Subcutaneous abdominal adipose tissue (tissue), 5 donors: ENCODE results near the gene FAM120A.

Source experiments
- H3K27ac ChIP-seq: one replicate; pipeline ENCODE4 v1.7.0; 2013; ENCODE audit warnings: low read depth, mild to moderate bottlenecking, inconsistent platforms, low read length, moderate library complexity
- H3K27me3 ChIP-seq, 5 donors: one replicate each; pipeline ENCODE4 v1.7.0; 2013; ENCODE audit warnings: low read length in 5 of 5, inconsistent platforms in 1 of 5; ENCODE audit not compliant: control insufficient read depth in 5 of 5, insufficient read depth in 4 of 5
- H3K36me3 ChIP-seq, 5 donors: one replicate each; pipeline ENCODE4 v1.7.0; 2013; ENCODE audit warnings: low read length in 5 of 5; ENCODE audit not compliant: control insufficient read depth in 5 of 5, insufficient read depth in 5 of 5
- H3K4me1 ChIP-seq, 5 donors: one replicate each; pipeline ENCODE4 v1.7.0; 2013; ENCODE audit warnings: low read length in 5 of 5, mild to moderate bottlenecking in 3 of 5, moderate library complexity in 1 of 5; ENCODE audit not compliant: control insufficient read depth in 5 of 5, insufficient read depth in 5 of 5
- H3K4me3 ChIP-seq, 5 donors: one replicate each; pipeline ENCODE4 v1.7.0; 2013; ENCODE audit warnings: low read length in 5 of 5, low read depth in 1 of 5
- H3K9ac ChIP-seq, 5 donors: one replicate each; pipeline ENCODE4 v1.7.0; 2013; ENCODE audit warnings: low read length in 5 of 5, mild to moderate bottlenecking in 4 of 5, moderate library complexity in 3 of 5
- H3K9me3 ChIP-seq, 5 donors: one replicate each; pipeline ENCODE4 v1.7.0; 2013; ENCODE audit warnings: low read length in 5 of 5; ENCODE audit not compliant: control insufficient read depth in 5 of 5
- donor health status: healthy.
- donor health status: healthy.
- donor health status: healthy.
- donor health status: healthy.
- donor health status: healthy.

Gene FAM120A

DNA sequence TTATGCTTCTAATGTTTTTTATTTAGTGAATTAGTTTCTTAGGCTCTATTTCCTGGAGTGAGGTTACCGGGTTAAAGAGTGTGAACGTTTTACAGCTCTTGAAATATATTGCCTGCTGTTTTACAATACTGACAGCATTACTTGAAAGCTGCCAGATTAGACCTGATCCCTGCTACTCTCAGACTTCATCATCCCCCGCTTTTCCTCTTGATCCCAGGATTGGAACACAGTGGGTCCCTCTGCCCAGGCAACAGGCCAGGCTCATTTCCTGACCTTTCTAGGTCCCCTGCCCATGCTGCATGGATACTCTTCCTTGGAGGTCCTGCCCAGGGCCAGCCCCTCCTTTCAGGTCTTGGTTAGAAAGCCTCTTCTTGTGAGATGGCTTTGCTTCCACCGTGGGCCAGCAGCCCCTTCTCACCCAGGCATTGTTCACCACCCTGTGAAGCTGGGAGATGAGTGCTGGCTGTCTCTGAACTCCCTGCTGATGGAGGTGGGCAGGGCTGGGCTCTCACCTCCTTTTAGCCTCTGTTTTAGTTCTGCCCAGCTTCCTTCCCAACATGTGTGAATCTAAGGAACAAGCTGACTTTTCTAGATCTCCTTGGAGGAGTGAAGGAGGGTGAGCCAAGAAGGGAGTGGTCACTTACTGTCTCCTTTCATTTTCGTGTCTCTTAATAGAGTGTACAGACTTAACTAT, 17.4 kb downstream of the FAM120A start:
- peaks cover 0 to 3% (median 2%) of the 10 kb centered on the region in 5 donors for H3K36me3 ChIP-seq
- H3K9ac ChIP-seq = peak overlapping the region in 4 of 5 donors; percentile 46 to 76 (median 52)
- H3K4me3 ChIP-seq = peak overlapping the region in 3 of 5 donors; percentile 19 to 56 (median 49)
- H3K9me3 ChIP-seq = no peaks in the 10 kb centered on the region
- H3K4me1 ChIP-seq = peaks cover 6 to 55% (median 42%) of the 10 kb centered on the region in 5 donors
- peak overlapping the region; percentile 74 for H3K27ac ChIP-seq
- H3K27me3 ChIP-seq = no peaks in the 10 kb centered on the region

DNA sequence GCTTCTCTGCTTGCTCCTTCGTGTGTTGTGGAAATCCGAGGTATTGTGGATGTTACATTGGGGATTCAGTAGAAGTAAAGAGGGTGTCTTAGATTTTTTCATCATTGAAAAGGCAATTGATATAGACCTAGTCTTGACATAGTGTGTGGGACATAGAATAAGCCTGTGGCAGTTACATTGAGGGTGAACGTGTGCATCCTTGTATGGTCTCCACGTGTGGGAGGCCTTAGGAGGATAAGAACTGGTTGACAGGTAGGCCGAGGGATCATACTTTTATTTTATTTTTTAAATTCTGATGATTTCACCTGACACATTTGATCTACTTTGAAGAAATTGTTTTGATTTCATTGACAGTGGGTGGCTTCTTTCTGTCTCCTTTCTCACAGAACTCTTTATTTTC, 18.9 kb downstream of the FAM120A start:
- H3K9me3 ChIP-seq = no peaks in the 10 kb centered on the region
- H3K27me3 ChIP-seq = no peaks in the 10 kb centered on the region
- H3K36me3 ChIP-seq = peaks cover 0 to 5% (median 3%) of the 10 kb centered on the region in 5 donors
- peaks cover 6 to 55% (median 39%) of the 10 kb centered on the region in 5 donors for H3K4me1 ChIP-seq
- no peak overlapping the region for H3K4me3 ChIP-seq
- H3K9ac ChIP-seq = no peak overlapping the region
- peak overlapping the region; percentile 74 for H3K27ac ChIP-seq

DNA sequence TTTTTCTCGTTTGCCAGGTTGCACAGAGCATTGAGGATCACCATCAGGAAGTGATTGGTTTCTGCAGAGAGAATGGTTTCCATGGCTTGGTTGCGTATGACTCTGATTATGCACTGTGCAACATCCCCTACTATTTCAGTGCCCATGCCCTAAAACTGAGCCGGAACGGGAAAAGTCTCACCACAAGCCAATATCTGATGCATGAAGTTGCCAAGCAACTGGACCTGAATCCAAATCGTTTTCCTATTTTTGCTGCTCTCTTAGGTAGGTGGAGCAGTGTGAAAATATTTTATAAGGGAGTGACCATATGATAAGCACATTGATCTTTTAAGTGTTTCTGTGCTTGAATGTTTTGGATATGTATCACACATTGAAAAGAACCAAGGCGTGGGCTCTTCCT, 19.6 kb downstream of the FAM120A start:
- H3K36me3 ChIP-seq = peaks cover 0 to 5% (median 3%) of the 10 kb centered on the region in 5 donors
- H3K4me3 ChIP-seq = no peak overlapping the region
- no peak overlapping the region for H3K27ac ChIP-seq
- no peaks in the 10 kb centered on the region for H3K27me3 ChIP-seq
- no peak overlapping the region for H3K9ac ChIP-seq
- no peaks in the 10 kb centered on the region for H3K9me3 ChIP-seq
- H3K4me1 ChIP-seq = peaks cover 6 to 50% (median 32%) of the 10 kb centered on the region in 5 donors

DNA sequence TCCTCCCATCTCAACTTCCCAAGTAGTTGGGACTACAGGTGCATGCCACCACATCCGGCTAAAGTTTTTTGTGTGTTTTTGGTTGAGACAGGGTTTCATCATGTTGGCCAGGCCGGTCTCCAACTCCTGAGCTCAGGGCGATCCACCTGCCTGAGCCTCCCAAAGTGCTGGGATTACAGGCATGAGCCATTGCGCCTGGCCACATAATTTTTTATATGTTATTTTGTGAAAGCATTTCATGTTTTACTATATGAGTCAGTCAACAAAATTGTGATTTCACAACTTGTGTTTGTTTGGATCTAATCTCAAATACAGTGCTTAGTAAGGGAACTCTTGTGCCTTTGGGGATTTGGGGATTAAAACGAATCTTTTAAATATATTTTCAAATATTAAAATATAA, 21.9 kb downstream of the FAM120A start:
- no peak overlapping the region for H3K9ac ChIP-seq
- no peaks in the 10 kb centered on the region for H3K27me3 ChIP-seq
- H3K36me3 ChIP-seq = peaks cover 2 to 14% (median 5%) of the 10 kb centered on the region in 5 donors
- H3K27ac ChIP-seq = no peak overlapping the region
- no peak overlapping the region for H3K4me3 ChIP-seq
- no peaks in the 10 kb centered on the region for H3K9me3 ChIP-seq
- peaks cover 6 to 30% (median 16%) of the 10 kb centered on the region in 5 donors for H3K4me1 ChIP-seq

DNA sequence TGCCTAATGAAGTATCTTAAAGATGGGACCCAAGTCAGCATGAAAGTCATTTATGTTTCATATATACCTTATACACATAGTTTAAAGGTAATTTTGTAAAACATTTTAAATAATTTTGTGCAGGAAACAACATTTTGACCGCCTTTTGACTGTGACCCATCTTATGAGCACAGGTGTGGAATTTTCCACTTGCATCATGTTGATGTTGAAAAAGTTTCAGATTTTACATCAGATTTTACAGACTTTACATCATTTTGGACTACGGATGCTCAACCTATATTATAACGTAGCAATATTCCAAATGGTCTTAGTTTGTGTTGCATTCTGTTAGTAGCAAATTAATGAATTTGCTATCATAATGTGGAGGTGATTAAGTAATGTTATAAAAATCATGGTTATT, 23.6 kb downstream of the FAM120A start:
- no peak overlapping the region for H3K4me3 ChIP-seq
- no peaks in the 10 kb centered on the region for H3K27me3 ChIP-seq
- no peak overlapping the region for H3K27ac ChIP-seq
- H3K36me3 ChIP-seq = peaks cover 2 to 14% (median 5%) of the 10 kb centered on the region in 5 donors
- H3K9me3 ChIP-seq = no peaks in the 10 kb centered on the region
- no peak overlapping the region for H3K9ac ChIP-seq
- peaks cover 0 to 20% (median 9%) of the 10 kb centered on the region in 5 donors for H3K4me1 ChIP-seq

DNA sequence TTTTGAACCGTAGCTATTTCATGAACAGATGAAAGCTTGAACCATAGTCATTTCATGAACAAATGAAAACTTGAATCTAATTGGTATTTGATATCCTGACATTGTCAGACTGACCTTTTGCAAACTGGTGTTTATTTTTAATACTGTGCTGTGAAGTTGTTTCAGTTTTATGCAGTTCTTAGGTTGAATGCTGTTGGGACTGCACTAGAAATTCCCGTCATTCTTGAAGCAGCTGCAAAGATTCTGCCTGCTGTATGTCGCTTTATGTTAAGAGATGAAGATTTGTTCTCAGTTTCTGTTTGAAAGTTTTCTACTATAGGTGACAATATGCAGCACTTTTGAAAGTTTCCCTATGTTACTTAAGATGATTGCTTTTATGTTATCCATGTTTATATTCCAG, 24.4 kb downstream of the FAM120A start:
- H3K4me1 ChIP-seq = peaks cover 0 to 22% (median 12%) of the 10 kb centered on the region in 5 donors
- H3K36me3 ChIP-seq = peaks cover 2 to 14% (median 5%) of the 10 kb centered on the region in 5 donors
- no peaks in the 10 kb centered on the region for H3K9me3 ChIP-seq
- no peak overlapping the region for H3K27ac ChIP-seq
- no peaks in the 10 kb centered on the region for H3K27me3 ChIP-seq
- no peak overlapping the region for H3K4me3 ChIP-seq
- H3K9ac ChIP-seq = no peak overlapping the region

DNA sequence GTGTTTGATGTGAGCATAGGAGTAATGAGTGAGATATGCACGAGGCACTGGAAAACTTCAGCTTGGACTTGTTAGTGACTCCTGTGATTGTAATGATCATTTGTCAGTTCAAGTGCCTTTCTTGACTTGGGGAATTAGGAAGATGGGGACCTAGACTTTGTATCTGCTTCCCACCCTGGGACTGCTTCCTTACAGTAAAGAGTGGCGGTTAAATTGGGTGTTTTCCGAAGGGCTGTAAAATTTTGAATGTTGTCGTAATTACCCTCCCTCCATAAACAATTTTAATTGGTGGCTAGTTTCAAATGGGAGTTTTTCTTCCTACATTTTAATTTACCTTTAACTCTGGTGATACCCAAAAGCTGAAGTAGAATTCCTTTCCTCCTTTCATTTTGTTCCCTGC, 25.4 kb downstream of the FAM120A start:
- no peaks in the 10 kb centered on the region for H3K9me3 ChIP-seq
- H3K4me1 ChIP-seq = peaks cover 0 to 18% (median 9%) of the 10 kb centered on the region in 5 donors
- H3K27ac ChIP-seq = no peak overlapping the region
- H3K4me3 ChIP-seq = no peak overlapping the region
- no peak overlapping the region for H3K9ac ChIP-seq
- H3K36me3 ChIP-seq = peaks cover 2 to 14% (median 5%) of the 10 kb centered on the region in 5 donors
- no peaks in the 10 kb centered on the region for H3K27me3 ChIP-seq

DNA sequence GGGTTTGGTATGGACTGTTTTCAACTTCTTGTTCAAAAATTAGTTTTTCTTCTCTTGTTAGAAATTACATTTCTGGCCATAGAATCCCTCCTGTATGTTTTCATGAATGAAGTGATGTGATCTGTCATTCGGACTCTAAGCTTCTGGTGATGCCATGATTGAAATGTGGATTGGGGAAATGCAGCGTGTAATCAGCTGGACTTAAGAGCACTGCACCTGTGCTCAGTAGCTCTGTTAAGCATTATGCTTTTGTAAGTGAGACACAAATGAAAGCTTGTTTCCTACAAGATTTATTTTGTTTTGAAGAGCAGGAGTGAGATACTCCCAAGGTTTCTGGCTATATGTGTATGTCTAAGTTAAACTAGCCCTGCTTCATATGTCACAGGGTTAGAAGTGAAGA, 25.9 kb downstream of the FAM120A start:
- Histone ChIP-seq H3K27me3 (no peaks in the 10 kb centered on the region), H3K9ac (no peak overlapping the region), H3K4me3 (no peak overlapping the region), H3K27ac (no peak overlapping the region), H3K4me1 (peaks cover 0 to 18% (median 9%) of the 10 kb centered on the region in 5 donors), H3K9me3 (no peaks in the 10 kb centered on the region), H3K36me3 (peaks cover 2 to 14% (median 4%) of the 10 kb centered on the region in 5 donors)

DNA sequence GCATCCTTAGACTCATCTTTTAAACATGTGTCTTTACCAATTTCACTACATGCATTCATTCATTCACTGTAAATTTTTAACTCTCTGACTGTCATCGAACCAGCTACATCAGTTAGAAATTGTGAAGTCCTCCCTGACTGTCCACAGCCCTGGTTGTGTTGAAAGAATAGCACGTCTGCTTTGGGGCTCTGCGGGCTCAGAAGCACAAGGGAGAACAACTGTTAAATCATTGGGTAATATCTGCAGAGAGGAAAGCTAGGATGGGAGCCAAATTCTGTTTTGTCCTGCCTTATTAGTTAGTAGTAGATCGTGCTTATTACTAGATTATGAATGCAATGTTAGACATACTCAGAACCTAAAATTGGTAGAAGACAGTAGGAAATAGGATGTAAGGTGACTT, 28.2 kb downstream of the FAM120A start:
- Histone ChIP-seq H3K27me3 (no peaks in the 10 kb centered on the region), H3K27ac (no peak overlapping the region), H3K9me3 (no peaks in the 10 kb centered on the region), H3K36me3 (peaks cover 2 to 14% (median 8%) of the 10 kb centered on the region in 5 donors), H3K9ac (no peak overlapping the region), H3K4me3 (no peak overlapping the region), H3K4me1 (peaks cover 0 to 18% (median 14%) of the 10 kb centered on the region in 5 donors)

DNA sequence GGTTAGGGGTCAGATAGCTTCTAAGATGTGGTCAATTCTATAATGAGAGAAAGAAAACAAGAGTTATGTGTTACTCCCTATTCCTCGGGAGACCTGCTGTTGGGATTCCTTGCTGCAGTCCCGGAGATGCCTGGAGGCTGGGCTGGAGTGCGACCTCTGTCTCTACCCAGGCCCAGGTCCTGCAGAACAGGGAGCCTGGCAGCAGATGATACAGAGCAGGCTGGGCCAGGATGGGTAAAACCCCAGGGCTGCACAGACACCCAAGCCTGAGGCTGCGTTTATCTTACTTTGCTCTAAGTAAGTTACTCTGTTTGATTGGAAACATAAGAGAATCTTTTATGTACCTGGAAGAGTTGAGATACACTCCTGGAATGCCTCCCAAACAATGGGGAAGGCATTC, 28.8 kb downstream of the FAM120A start:
- H3K9ac ChIP-seq = peak overlapping the region in 1 of 5 donors; percentile 25
- no peak overlapping the region for H3K4me3 ChIP-seq
- H3K27ac ChIP-seq = no peak overlapping the region
- peaks cover 0 to 18% (median 14%) of the 10 kb centered on the region in 5 donors for H3K4me1 ChIP-seq
- no peaks in the 10 kb centered on the region for H3K27me3 ChIP-seq
- no peaks in the 10 kb centered on the region for H3K9me3 ChIP-seq
- H3K36me3 ChIP-seq = peaks cover 6 to 12% (median 10%) of the 10 kb centered on the region in 5 donors
